Pancreas (tissue), 10 donors: ENCODE data around the gene ALOX15. TPM values are rescaled to one million over a fixed set of nuclear protein-coding genes. Genes with fewer than 3 reads are reported as not detected.
"Not testable (repeated sequence)": the region's sequence is repeated elsewhere in the genome, so short reads cannot be mapped to it uniquely, and the experiment has no call there.

Experiments used
- ATAC-seq, 4 donors: fragments of 200-7000 bp; cut with Tn5 transposase; one replicate each; pipeline versions ENCODE4 v1.8.0 to v1.9.1; 2020; ENCODE audit warnings: mild to moderate bottlenecking in 4 of 4, moderate library complexity in 4 of 4
- DNase-seq, 6 donors: peaks; one replicate each; pipeline ENCODE4 v3.0.0-alpha.2; 2020
- FAIRE-seq: peaks from 2 replicates; lab custom pipeline; 2012; peaks lifted over from hg19 to GRCh38; lab: Jason Lieb, UNC
- H3K27ac ChIP-seq, 4 donors: fragments of 200-600 bp; sonication (generic); 1 replicate in 3 of 4; 2 replicates in 1 of 4; pipeline versions ENCODE4 v1.5.0 to v1.8.0; 2020
- H3K27me3 ChIP-seq, 4 donors: fragments of 200-600 bp; one replicate each; pipeline ENCODE4 v1.8.0; 2021
- H3K36me3 ChIP-seq, 3 donors: fragments of 200-600 bp; sonication (generic) in 1 of 3; one replicate each; pipeline versions ENCODE4 v1.5.0 to v1.8.0; 2020 to 2021
- H3K4me1 ChIP-seq, 3 donors: fragments of 200-600 bp; one replicate each; pipeline ENCODE4 v1.8.0; 2021
- H3K4me3 ChIP-seq, 4 donors: fragments of 200-600 bp; sonication (generic) in 2 of 4; one replicate each; pipeline versions ENCODE4 v1.5.0 to v1.8.0; 2020 to 2021
- H3K9me3 ChIP-seq, 4 donors: fragments of 200-600 bp; one replicate each; pipeline ENCODE4 v1.8.0; 2021
- WGBS, 2 donors: extraction: QIAGEN DNeasy Blood & Tissue Kit; methylation state at CpG; one replicate each; pipeline ENCODE4 v1.1.7; 2013; 5-methylcytosine and 5-hydroxymethylcytosine counted together
- intact Hi-C, 3 donors: fragments of 100-400 bp; cut with DNase I; formaldehyde crosslinking; loops; one replicate each; pipeline versions ENCODE4 v1.11.1 to v1.14.2; 2022
- polyA plus RNA-seq, 2 donors: library from polyadenylated mRNA; stranded (reverse); fragments of 200-250 nt; gene quantifications; one replicate each; pipeline ENCODE4 v1.2.3, GENCODE V29; 2013
- total RNA-seq, 6 donors: library from RNA; stranded (reverse); fragmentation: NEBNext Ultra II Directional in 4 of 6; extraction: Animal tissue kit (Norgen Biotek cat#: 25700) in 4 of 6; gene quantifications; one replicate each; pipeline versions ENCODE4 v1.2.1 to v1.2.4, GENCODE V29; 2021 to 2023
- TF ChIP-seq, protein P1 (sequence below), 4 donors: fragments of 200-600 bp; sonication (generic) in 3 of 4; IDR thresholded peaks; one replicate each; pipeline versions ENCODE4 v1.5.0 to v1.8.0; 2021; ENCODE audit warnings: antibody characterized with exemption in 4 of 4
- donor health status: healthy with polysubstance abuse.
- donor health status: DM: no; HTN: no; CAD: no; lungs with moderate emphysema.
- donor health status: DM: no; HTN: no; CAD: no.
- donor health status: control.
- donor health status: control.
- donor health status: Bipolar disorder and iron deficiency.
- donor health status: DM: yes; HTN: yes; CAD: no.
- donor health status: DM: no; HTN: no; CAD: no.
- donor health status: DM: no; HTN: no; CAD: no.
- donor health status: DM: yes; HTN: yes; CAD: no.

Gene ALOX15
- total and polyA plus RNA-seq, 8 donors = 1.1 TPM; not detected in 7

- no peak for FAIRE-seq
- intact Hi-C loops = no loop called here
Observed at GRCh38 chr17:4652997-4653396, 11.5 kb upstream of the ALOX15 start.

GRCh38 chr17:4648741-4649140, 7.3 kb upstream of the ALOX15 start:
- ATAC-seq = no peak
- TF ChIP-seq, protein P1, sequence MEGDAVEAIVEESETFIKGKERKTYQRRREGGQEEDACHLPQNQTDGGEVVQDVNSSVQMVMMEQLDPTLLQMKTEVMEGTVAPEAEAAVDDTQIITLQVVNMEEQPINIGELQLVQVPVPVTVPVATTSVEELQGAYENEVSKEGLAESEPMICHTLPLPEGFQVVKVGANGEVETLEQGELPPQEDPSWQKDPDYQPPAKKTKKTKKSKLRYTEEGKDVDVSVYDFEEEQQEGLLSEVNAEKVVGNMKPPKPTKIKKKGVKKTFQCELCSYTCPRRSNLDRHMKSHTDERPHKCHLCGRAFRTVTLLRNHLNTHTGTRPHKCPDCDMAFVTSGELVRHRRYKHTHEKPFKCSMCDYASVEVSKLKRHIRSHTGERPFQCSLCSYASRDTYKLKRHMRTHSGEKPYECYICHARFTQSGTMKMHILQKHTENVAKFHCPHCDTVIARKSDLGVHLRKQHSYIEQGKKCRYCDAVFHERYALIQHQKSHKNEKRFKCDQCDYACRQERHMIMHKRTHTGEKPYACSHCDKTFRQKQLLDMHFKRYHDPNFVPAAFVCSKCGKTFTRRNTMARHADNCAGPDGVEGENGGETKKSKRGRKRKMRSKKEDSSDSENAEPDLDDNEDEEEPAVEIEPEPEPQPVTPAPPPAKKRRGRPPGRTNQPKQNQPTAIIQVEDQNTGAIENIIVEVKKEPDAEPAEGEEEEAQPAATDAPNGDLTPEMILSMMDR (IDR thresholded peaks at IDR 0.05) = no peak
- H3K9me3 ChIP-seq = no peaks in the 10 kb centered on the region
- peaks cover 0 to 4% (median 0%) of the 10 kb centered on the region in 4 donors for H3K27me3 ChIP-seq
- no peaks in the 10 kb centered on the region for H3K36me3 ChIP-seq
- no peaks in the 10 kb centered on the region for H3K4me1 ChIP-seq
- H3K4me3 ChIP-seq = no peak overlapping the region
- DNase-seq = no peak
- intact Hi-C loops = no loop called here
- no peak for FAIRE-seq
- 17 to 19% methylated on average over 2 of the region's 2 CpGs for WGBS, 2 donors
- no peak overlapping the region for H3K27ac ChIP-seq

More at GRCh38 chr17:4652997-4653396, 11.5 kb upstream of the ALOX15 start:
- Histone ChIP-seq H3K9me3 (no peaks in the 10 kb centered on the region), H3K27ac (no peak overlapping the region), H3K27me3 (peaks cover 0 to 4% (median 0%) of the 10 kb centered on the region in 4 donors), H3K4me1 (no peaks in the 10 kb centered on the region), H3K36me3 (no peaks in the 10 kb centered on the region), H3K4me3 (no peak overlapping the region)
- ATAC-seq (no peak), DNase-seq (no peak)
- TF ChIP-seq, protein P1 (IDR thresholded peaks at IDR 0.05) = no peak
- WGBS, 2 donors = 65 to 75% methylated on average over 5 of the region's 5 CpGs

DNA sequence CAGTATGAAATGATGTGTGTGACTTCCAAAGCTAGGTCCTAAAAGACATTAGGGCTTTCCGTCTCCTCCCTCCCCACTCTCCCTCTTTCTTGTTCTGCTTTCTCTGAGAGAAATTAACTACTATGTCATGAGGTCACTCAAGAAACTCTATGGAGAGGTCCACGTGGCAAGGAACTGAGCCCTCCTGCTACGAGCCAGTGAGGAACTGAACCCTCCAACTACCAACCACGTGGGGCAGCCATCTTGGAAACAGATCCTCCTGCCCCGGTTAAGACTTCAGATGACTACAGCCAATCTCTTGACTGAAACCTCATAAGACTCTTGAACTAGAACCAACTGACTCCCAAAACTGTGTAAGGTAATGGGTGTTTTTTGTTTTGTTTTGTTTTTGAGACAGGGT, 4.2 kb upstream of the ALOX15 start:
- DNase-seq (no peak), ATAC-seq (peak in 1 of 4 donors; percentile 35), FAIRE-seq (no peak)
- H3K36me3 ChIP-seq = no peaks in the 10 kb centered on the region
- H3K4me3 ChIP-seq = no peak overlapping the region
- TF ChIP-seq, protein P1 (IDR thresholded peaks at IDR 0.05) = no peak
- H3K9me3 ChIP-seq = no peaks in the 10 kb centered on the region
- H3K4me1 ChIP-seq = no peaks in the 10 kb centered on the region
- intact Hi-C loops = no loop called here
- peaks cover 0 to 14% (median 0%) of the 10 kb centered on the region in 4 donors for H3K27me3 ChIP-seq
- WGBS, 2 donors = 62 to 74% methylated on average over 5 of the region's 5 CpGs
- H3K27ac ChIP-seq = no peak overlapping the region

DNA sequence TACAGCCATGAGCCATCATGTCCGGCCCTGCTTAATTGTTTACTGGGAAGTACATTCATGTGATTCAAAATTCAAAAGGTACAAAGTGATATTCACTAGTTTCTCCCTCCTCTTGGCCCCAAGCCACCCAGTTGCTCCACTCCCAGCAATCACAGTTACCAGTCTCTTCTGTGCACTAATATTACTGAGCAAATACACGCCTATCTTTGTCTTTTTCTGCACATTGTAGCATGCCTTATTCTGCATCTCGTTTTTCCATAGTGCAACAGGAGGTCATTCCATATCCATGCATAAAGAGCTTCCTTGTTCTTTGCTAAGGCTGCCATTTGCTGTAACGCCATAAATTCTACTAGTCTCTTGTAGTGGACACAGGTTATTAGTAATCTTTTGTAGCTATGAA, 2.2 kb upstream of the ALOX15 start:
- no peak overlapping the region for H3K27ac ChIP-seq
- H3K9me3 ChIP-seq = no peaks in the 10 kb centered on the region
- H3K36me3 ChIP-seq = no peaks in the 10 kb centered on the region
- TF ChIP-seq, protein P1 (IDR thresholded peaks at IDR 0.05) = no peak
- DNase-seq (no peak), ATAC-seq (no peak), FAIRE-seq (no peak)
- intact Hi-C loops = no loop called here
- H3K4me3 ChIP-seq = no peak overlapping the region
- peaks cover 0 to 15% (median 0%) of the 10 kb centered on the region in 4 donors for H3K27me3 ChIP-seq
- WGBS, 2 donors = 25 to 36% methylated on average over 4 of the region's 4 CpGs
- H3K4me1 ChIP-seq = no peaks in the 10 kb centered on the region

- intact Hi-C loops = no loop called here
- 18% methylated on average over 6 of the region's 6 CpGs for WGBS, 2 donors
- no peak for FAIRE-seq
- TF ChIP-seq, protein P1 (IDR thresholded peaks at IDR 0.05) = no peak
- Histone ChIP-seq H3K4me3 (no peak overlapping the region), H3K27me3 (peaks cover 0 to 17% (median 0%) of the 10 kb centered on the region in 4 donors), H3K9me3 (no peaks in the 10 kb centered on the region), H3K27ac (no peak overlapping the region), H3K4me1 (no peaks in the 10 kb centered on the region), H3K36me3 (no peaks in the 10 kb centered on the region)
- no peak for DNase-seq
- ATAC-seq = no peak
Observed at GRCh38 chr17:4642286-4642685, 808 bp upstream of the ALOX15 start.

DNA sequence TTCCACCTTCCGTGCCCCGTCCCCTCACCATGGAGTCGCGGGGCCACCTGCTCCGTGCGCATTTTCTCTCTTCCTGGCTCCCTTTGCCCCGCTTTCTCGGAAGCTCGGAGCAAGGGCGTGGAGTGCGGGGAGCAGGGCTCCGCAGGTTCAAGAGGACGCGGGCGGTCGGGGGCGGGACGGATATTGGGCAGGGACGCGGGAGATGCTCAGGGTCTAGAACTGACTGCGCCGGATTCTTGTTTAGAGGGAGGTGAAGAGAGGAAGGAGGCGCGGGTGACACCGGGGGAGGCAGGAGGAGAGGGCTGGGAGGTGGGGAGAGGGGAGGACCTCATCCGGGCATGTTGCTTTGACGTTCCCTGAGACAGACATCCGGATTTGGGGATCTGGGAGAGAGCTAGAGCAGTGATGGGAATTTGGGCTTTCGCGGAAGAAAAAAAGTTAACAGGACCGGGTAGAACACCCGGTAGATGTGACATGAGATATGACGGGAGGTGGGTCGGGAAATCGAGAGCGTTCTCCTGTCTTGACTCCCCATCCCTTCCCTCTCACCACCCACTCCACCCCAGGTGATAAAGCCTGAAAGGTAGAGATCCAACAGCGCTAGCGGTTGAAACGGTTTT, 799 bp downstream of the ALOX15 start:
- intact Hi-C loops, H3K4me3 ChIP-seq: not testable (repeated sequence)

GRCh38 chr17:4639301-4640059, 2.0 kb downstream of the ALOX15 start:
- intact Hi-C loops = not testable (repeated sequence)
- DNase-seq = peak in 1 of 6 donors; percentile 62

More for the DNA sequence above, 799 bp downstream of the ALOX15 start:
- not testable (repeated sequence) for H3K36me3 ChIP-seq, H3K27ac ChIP-seq, DNase-seq, H3K4me1 ChIP-seq, FAIRE-seq, H3K9me3 ChIP-seq
- peaks cover 0 to 17% (median 0%) of the 10 kb centered on the region in 4 donors for H3K27me3 ChIP-seq
- 2 to 9% methylated on average over 24 to 36 of the region's 39 CpGs for WGBS, 2 donors
- peak in 2 of 4 donors; percentile 20 to 31 for ATAC-seq

More at GRCh38 chr17:4639301-4640059, 2.0 kb downstream of the ALOX15 start:
- not testable (repeated sequence) for H3K4me1 ChIP-seq, FAIRE-seq, H3K36me3 ChIP-seq, H3K4me3 ChIP-seq, H3K9me3 ChIP-seq, H3K27ac ChIP-seq
- WGBS, 2 donors = 4 to 7% methylated on average over 24 to 25 of the region's 56 CpGs
- peaks cover 0 to 17% (median 0%) of the 10 kb centered on the region in 4 donors for H3K27me3 ChIP-seq
- ATAC-seq = peak in 3 of 4 donors; percentile 35 to 46 (median 42)
